Fibroblast of skin of scalp (primary cell): ENCODE results near the gene PRKG1.
A peak's percentile ranks its signal among the peaks of the same experiment; 100 is the strongest.
"Not testable (repeated sequence)": the region's sequence is repeated elsewhere in the genome, so short reads cannot be mapped to it uniquely, and the experiment has no call there.

Source experiments
- DNase-seq: peaks from one replicate; pipeline ENCODE4 v3.0.0-alpha.2; 2013

The PRKG1 gene

GRCh38 chr10:52029628-52030027 lies 955.3 kb downstream of the PRKG1 start:
- DNase-seq = no peak

DNA sequence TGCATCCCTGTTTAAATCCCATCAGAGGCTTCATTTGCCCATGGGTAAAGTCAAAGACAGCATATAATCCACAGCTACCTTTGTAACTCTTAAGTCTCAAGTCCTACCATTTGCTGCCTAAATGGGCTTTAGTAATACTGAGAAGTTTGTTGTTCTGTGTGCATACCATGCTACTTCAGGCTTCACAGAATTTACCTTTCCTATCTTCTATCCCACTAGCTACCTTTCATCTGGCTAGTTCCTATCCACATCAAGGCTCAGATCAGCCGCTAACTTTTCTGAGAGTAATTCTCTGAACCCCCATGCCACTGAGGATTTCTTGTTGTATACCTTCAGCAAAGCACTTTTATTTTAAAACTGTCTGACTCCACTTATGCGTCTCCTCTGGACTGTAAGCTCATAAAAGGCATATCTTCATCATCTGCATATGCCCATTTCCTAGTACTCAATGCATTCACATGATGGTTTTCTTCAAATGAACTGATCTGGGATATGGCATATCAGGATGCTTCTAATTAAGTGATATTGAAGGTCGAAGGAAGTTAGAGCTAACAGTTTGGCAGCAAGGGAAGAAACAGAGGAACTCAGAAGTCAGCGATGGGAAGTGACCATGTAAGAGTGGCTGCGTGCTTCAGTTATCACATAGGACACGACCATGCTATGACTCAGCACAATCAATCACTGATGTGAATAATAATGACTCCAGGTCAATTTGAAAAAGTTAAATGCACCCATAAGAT lies 955.9 kb downstream of the PRKG1 start:
- no peak for DNase-seq

DNA sequence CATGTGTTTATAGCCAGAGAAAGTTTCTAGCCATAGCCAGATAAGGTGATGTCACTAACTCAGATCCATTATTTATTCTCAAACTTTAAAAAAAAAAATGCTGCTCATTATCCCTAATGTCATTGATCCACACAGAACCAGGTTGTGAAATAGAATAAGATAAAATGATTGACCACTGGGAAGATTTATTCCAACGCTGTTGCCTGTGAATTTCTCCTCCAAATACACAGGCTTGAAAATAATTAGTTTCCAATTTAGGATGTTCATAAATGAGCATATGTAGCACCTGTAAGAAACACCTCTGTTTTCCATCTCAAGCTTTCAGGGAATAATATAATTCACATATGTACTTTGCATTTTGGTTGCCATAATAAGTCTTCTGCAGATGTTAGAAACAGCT lies 956.7 kb downstream of the PRKG1 start:
- no peak for DNase-seq

DNA sequence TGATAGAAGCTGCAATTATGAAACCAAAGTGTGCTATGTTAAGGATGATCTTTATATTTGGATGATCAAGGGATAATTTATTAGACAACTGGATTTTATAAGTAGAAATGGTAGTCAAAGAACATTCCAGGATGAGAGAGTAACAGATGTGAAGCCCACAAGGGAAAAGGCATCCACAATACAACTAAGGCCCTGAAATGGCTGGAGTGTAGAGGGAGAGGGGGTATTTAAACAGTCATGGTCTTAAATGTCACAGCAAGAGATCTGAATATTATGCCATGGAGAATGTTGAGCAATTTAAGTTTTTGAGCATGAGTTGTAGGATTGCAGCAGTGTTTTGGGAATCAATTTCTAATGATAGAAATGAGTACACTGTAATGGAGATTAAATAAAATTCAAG lies 957.5 kb downstream of the PRKG1 start:
- DNase-seq = peak; percentile 7

DNA sequence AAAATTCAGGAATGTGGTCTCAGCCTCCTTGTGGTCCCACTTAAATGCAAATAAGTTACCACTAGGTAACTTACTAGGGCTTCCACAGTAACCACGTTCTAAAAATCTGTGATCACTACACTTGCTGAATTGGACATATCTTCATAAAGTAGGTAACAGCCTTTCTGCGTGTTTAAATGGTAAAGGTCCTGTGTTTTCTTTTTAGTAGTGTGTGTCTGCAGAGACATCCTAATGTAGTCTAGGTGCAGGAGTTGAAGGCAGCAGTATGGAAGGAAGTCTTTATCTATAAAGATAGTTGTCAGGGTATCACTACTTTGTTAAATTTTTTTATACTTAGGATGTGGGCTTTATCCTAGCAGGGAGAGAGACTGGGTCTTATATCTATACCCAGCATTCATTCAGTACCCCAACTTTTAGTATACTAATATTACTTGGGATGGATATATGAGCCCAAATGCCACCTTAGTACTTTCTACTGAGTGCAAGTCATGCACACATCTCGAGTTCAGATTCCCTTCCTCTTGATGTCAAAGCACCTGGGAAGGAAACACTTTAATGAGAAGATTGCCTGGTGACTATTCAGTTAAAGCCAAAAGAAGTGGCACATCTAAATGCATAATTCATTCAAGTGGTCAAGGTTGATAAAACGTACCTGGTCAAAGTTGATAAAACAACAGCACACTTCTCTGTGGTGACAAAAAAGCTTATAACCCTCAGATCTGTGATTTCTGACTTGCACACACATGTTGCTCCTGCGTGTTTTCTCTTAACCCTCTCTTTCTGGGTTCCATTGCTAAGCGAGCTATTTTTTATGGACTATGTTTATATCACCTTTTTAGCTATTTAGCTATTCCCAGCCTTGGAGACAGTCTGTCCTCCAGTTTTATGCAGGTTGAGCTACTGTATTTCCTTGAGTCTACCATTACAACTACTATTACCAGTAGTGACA lies 958.7 kb downstream of the PRKG1 start:
- DNase-seq = no peak

- not testable (repeated sequence) for DNase-seq
Measured at GRCh38 chr10:52039002-52039793, 964.9 kb downstream of the PRKG1 start.

GRCh38 chr10:52040486-52040885 lies 966.2 kb downstream of the PRKG1 start:
- DNase-seq = no peak

- no peak for DNase-seq
Measured at GRCh38 chr10:52043811-52044210, 969.5 kb downstream of the PRKG1 start.

GRCh38 chr10:52048051-52048450 lies 973.8 kb downstream of the PRKG1 start:
- DNase-seq = no peak

GRCh38 chr10:52050429-52051047 lies 976.3 kb downstream of the PRKG1 start:
- DNase-seq = no peak

- no peak for DNase-seq
Measured at GRCh38 chr10:52053497-52053896, 979.2 kb downstream of the PRKG1 start.

- no peak for DNase-seq
Measured at GRCh38 chr10:52056291-52056690, 982.0 kb downstream of the PRKG1 start.

DNA sequence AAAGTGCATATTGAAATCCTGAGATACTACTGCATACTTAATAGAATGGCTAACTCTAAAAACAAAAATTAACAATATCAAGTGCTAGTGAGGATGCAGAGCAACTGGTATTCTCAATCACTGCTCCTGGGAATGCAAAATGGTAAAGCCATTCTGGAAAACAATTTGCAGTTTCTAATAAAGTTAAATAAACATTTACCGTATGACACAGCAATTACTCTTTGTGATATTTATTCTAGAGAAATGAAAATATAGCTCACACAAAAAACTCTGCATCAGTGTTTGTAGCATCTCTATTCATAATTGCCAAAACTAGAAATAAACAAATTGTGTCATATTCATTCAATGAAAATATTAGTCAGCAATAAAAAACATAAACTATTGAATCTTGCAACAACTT lies 984.8 kb downstream of the PRKG1 start:
- DNase-seq = no peak

DNA sequence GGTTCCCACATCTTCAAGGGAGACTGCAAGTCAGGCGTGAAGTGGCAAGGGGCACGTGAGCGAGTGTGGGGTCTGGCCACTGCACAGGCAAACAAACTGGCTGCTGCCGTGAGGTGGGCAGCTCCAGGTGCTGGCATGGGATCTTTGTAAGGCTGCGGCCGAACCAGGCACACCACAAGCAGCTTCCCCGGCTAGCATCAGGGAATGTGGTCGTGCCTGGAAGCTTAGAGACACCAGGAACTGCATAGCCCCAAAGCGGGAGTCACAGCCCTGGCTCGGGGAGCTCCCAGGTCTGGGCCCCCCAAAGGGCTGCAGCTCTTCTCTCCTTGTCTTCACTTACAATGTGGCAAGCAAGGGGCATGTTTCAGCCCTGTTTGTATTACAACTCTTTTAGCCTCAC lies 988.9 kb downstream of the PRKG1 start:
- no peak for DNase-seq

DNA sequence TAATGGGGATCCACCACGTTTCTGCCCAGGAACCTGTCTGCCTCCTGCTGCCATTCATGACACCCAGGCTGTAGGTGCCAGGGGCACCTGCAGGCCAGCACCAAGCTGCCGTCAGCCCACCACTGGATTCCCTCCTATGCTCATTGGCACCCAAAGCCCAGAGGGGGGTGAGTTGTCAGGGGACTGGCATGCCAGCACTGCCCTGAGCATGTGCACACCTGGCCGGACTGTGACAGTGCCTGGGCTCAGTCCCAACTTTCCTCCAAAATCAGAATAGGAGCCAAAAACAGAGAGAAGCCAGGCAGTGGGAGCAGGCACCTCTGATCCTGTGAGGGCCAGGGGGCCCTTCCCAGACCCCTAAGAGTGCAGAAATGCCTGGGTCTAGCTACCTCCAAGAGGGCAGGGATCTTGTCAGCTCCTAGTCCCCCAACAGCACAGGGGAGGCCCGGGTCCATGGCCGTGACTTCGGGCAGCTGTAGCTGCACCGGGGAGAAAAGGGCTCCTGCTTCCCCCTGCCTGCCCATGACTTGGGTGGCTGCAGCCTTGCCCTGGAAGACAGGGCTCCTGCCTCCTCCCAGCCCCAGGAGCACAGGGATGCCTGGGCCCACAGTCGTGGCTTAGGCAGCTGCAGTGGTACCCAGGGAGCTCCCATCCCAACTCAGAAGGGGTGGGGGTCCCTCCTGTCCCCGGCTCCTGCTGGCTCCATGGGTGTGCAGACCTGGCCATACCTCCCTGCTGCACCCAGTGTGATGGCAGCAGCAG lies 990.0 kb downstream of the PRKG1 start:
- DNase-seq = no peak

DNA sequence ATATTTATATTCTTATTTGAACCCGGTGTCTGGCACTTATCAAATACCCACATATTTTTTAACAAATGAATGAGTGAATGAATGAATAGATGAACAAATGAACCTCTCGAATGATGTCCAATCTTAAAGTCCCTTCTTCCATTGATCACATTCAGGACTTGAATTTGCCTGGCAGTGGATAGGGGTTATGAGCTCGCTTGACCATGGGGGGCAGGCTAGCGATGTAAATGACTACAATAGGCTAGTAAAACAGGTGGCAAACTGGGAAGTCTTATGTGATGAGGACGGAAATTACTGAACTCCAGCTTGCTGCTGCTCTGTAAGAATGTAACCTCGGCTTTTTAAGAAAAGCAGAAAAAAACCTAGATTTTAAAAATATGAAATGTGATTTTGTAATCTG lies 992.1 kb downstream of the PRKG1 start:
- no peak for DNase-seq

GRCh38 chr10:52068485-52068884 lies 994.2 kb downstream of the PRKG1 start:
- no peak for DNase-seq

DNA sequence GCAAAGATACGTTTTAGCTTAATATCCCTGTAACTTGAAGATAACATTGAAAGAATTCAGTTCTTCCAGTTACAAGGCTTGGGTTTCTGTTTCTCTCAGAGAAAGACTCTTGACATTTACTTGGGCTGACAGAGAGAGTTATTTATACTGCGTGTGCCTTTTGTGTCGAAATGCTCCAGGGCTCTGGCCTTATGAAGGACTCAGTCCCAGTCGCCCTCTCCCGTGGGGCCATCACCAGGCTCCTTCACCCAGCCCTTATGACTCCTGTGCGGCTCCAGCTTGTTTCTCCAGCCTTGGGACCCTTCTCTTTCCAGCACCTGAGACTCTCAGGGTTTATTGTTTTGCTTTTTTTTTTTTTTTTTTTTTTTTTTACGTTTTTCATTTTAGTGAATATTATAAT lies 997.5 kb downstream of the PRKG1 start:
- no peak for DNase-seq

DNA sequence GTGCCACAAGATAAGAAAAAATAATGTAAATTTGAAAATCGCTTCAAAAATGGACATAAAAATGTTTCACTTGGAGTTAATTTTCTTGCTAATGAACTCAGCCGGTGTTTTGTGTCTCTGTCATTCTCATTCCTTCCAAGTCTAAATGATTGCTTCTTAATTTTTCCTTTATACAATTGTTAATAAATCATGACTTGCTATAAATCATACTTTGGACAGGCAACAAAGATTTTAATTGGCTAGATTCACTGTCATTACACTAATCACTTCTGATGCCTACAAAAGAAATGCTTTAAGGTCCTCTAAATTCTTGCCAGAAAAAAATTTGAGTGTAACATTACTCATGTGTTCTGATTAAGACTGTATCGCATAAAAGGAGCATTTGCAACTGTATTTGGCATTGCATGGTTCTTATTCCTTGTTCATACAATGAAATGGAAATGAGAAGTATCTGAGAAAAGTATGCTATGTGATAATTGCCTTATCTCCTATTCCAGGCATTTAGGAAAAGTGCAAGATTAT lies 1000.3 kb downstream of the PRKG1 start:
- no peak for DNase-seq

DNA sequence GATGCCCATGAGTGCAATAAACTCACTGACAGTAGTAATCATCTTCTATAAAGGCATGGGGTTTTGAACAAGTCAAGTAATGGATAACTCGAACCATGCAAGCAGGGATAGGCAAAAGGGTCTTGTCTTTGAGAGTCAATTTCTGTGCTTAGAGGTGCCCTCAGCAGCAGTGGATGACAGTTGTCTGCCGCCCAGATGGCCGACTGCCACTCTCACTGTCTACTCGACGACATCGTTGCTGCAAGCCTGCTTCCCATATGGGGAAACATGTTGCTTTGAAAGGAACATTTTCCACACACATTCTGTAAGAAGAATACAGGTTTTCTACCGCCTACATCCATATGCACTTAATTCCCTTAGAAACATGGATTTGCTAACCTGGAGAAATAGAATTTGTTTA lies 1003.5 kb downstream of the PRKG1 start:
- no peak for DNase-seq

- no peak for DNase-seq
Measured at GRCh38 chr10:52078397-52078937, 1004.2 kb downstream of the PRKG1 start.
